HG02678 (cell line): Measurements from ENCODE around the gene ETHE1.
"Not testable (repeated sequence)": the region's sequence is repeated elsewhere in the genome, so short reads cannot be mapped to it uniquely, and the experiment has no call there.

Experiments used
- ATAC-seq: cut with Tn5 transposase; IDR thresholded peaks from one replicate; pipeline ENCODE4 v1.9.1; 2021; ENCODE audit warnings: mild to moderate bottlenecking, moderate library complexity; ENCODE audit not compliant: unreplicated experiment

ETHE1 gene

GRCh38 chr19:43552616-43553015 is 25.6 kb upstream of the ETHE1 start:
- no peak for ATAC-seq

- ATAC-seq: no peak
Observed at GRCh38 chr19:43552198-43552450, 25.1 kb upstream of the ETHE1 start.

- ATAC-seq: no peak
Observed at GRCh38 chr19:43551399-43552197, 24.6 kb upstream of the ETHE1 start.

GRCh38 chr19:43548706-43549105 is 21.7 kb upstream of the ETHE1 start:
- no peak for ATAC-seq

GRCh38 chr19:43547926-43548325 is 20.9 kb upstream of the ETHE1 start:
- not testable (repeated sequence) for ATAC-seq

GRCh38 chr19:43546581-43546980 is 19.6 kb upstream of the ETHE1 start:
- no peak for ATAC-seq

- ATAC-seq: no peak
Observed at GRCh38 chr19:43545981-43546380, 19.0 kb upstream of the ETHE1 start.

- no peak for ATAC-seq
Observed at GRCh38 chr19:43545276-43545675, 18.3 kb upstream of the ETHE1 start.

- ATAC-seq: no peak
Observed at GRCh38 chr19:43544077-43544476, 17.1 kb upstream of the ETHE1 start.

- ATAC-seq: no peak
Observed at GRCh38 chr19:43541920-43542650, 15.1 kb upstream of the ETHE1 start.

- no peak for ATAC-seq
Observed at GRCh38 chr19:43540381-43540780, 13.4 kb upstream of the ETHE1 start.

GRCh38 chr19:43538922-43539321 is 11.9 kb upstream of the ETHE1 start:
- no peak for ATAC-seq

GRCh38 chr19:43534816-43535761 is 8.1 kb upstream of the ETHE1 start:
- no peak for ATAC-seq

- no peak for ATAC-seq
Observed at GRCh38 chr19:43534305-43534815, 7.4 kb upstream of the ETHE1 start.

GRCh38 chr19:43533546-43534304 is 6.7 kb upstream of the ETHE1 start:
- ATAC-seq: peak; percentile 59

GRCh38 chr19:43532962-43533545 is 6.1 kb upstream of the ETHE1 start, which contains the start of gene ZNF575:
ZNF575 (plus strand) TSS chr19:43533188; CDS start chr19:43534423, 1,235 bp downstream.
- ATAC-seq: peak; percentile 70

GRCh38 chr19:43532571-43532961 is 5.6 kb upstream of the ETHE1 start:
- ATAC-seq: peak; percentile 20

GRCh38 chr19:43527860-43528622 is 1.0 kb upstream of the ETHE1 start:
- ATAC-seq: no peak
